ENCODE results near the gene BCOR. TPM values are rescaled to one million over a fixed set of nuclear protein-coding genes. Genes with fewer than 3 reads are reported as not detected.

The BCOR gene
- total RNA-seq, 1 donor from 2014 or later, result 74.6 TPM

GRCh38 chrX:40083120-40083978 is 14.4 kb downstream of the BCOR start:
- no peak overlapping the region for H3K27ac Mint-ChIP-seq
- H3K27me3 Mint-ChIP-seq (ENCODE audit: low read depth), result no peaks in the 10 kb centered on the region
- H3K36me3 Mint-ChIP-seq (ENCODE audit: low read depth), result peaks cover 30% of the 10 kb centered on the region
- intact Hi-C loops (cut with micrococcal nuclease), result no loop called here
- DNase-seq (ENCODE audit: low spot score), result no peak
- H3K4me1 Mint-ChIP-seq (ENCODE audit: low read depth), result peaks cover 43% of the 10 kb centered on the region
- H3K9me3 Mint-ChIP-seq, result no peaks in the 10 kb centered on the region
- peak overlapping the region; percentile 68 for H3K4me3 Mint-ChIP-seq (ENCODE audit: low read depth)

DNA sequence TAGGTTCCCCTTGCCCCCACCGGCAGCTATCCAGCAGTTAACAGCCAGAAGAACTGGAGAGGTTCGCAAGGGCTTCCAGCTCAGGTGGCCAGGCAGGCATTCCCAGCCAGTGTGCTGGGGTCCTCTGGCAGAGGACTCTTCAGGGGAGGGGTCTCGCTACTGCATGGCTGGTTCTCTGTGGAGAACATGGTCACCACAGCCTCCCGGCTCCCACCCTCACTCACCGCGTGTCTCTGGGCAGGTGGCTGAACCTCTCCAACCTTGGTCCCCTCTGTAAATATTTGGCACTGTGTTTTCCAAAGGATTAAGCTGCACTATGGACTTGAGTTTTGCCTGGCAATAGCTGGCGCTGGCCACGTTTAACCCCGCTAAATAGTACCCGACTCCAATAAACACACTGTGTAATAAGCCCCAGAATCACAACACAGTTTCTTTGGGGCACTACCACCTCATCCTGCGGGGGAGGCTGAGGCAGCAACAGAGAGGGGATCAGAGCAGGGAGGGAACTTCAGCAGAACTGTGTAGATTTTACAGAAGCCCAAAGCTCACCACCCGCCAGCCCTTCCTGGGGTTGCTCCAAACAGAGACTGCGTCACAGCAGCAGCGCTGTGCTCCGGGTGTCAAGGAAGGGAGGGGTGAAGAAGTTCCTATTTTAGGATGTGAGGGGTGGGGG is 15.2 kb downstream of the BCOR start:
- intact Hi-C loops (cut with micrococcal nuclease), result no loop called here
- H3K36me3 Mint-ChIP-seq (ENCODE audit: low read depth), result peaks cover 36% of the 10 kb centered on the region
- H3K27me3 Mint-ChIP-seq (ENCODE audit: low read depth), result no peaks in the 10 kb centered on the region
- no peak for DNase-seq (ENCODE audit: low spot score)
- H3K4me3 Mint-ChIP-seq (ENCODE audit: low read depth), result peak overlapping the region; percentile 26
- no peak overlapping the region for H3K27ac Mint-ChIP-seq
- peaks cover 45% of the 10 kb centered on the region for H3K4me1 Mint-ChIP-seq (ENCODE audit: low read depth)
- no peaks in the 10 kb centered on the region for H3K9me3 Mint-ChIP-seq

- Mint-ChIP-seq H3K36me3 (ENCODE audit: low read depth) (peaks cover 38% of the 10 kb centered on the region), H3K27me3 (ENCODE audit: low read depth) (no peaks in the 10 kb centered on the region), H3K4me3 (ENCODE audit: low read depth) (no peak overlapping the region), H3K9me3 (no peaks in the 10 kb centered on the region), H3K4me1 (ENCODE audit: low read depth) (peaks cover 46% of the 10 kb centered on the region), H3K27ac (no peak overlapping the region)
- intact Hi-C loops (cut with micrococcal nuclease), result no loop called here
- DNase-seq (ENCODE audit: low spot score), result no peak
These were observed 16.1 kb downstream of the BCOR start for GRCh38 chrX:40081679-40082068.

DNA sequence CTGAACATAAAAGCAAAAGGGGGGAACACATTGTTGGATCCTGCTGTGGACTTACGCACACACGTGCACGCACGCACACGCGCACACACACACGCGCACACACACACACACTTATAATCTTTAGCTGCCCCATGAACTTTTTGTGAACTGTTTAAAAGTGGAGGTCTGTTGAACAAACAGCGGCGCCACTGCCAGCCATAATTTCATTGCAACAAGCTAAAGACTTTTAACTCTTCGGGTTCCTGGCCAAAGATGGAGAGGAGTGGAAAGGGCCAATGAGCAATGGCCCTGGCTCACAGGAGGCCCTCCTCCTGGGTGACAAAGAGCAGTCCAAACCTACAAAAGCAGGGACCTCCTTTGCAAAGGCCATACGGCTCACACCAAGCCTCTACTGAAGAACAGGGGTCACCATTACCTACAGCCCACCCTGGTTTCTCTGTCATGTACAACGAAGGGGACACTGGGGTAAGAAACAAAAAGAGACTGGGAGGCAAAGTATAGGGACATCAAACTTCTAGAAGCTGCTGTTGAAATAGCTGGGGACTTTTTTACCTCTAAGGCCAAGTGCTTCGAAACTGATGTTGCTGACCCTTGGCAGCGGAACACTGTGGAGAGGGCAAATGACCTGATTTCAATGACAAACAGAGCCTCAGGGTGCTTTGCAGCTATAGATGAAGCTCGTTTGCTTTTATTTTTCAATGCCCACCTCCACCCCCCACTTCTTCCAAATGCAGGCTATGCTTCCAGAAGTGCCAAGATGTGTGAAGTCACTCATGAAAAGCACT is 16.7 kb downstream of the BCOR start:
- intact Hi-C loops (cut with micrococcal nuclease), result no loop called here
- DNase-seq (ENCODE audit: low spot score), result no peak

GRCh38 chrX:40079572-40079971 is 18.2 kb downstream of the BCOR start:
- Mint-ChIP-seq H3K27ac (peak overlapping the region; percentile 15), H3K27me3 (ENCODE audit: low read depth) (no peaks in the 10 kb centered on the region), H3K4me3 (ENCODE audit: low read depth) (no peak overlapping the region), H3K4me1 (ENCODE audit: low read depth) (peaks cover 36% of the 10 kb centered on the region), H3K9me3 (no peaks in the 10 kb centered on the region), H3K36me3 (ENCODE audit: low read depth) (peaks cover 36% of the 10 kb centered on the region)
- intact Hi-C loops (cut with micrococcal nuclease), result no loop called here
- DNase-seq (ENCODE audit: low spot score), result no peak

More for the DNA sequence above, 16.7 kb downstream of the BCOR start:
- no peak overlapping the region for H3K27ac Mint-ChIP-seq
- H3K36me3 Mint-ChIP-seq (ENCODE audit: low read depth), result peaks cover 37% of the 10 kb centered on the region
- peaks cover 44% of the 10 kb centered on the region for H3K4me1 Mint-ChIP-seq (ENCODE audit: low read depth)
- H3K4me3 Mint-ChIP-seq (ENCODE audit: low read depth), result no peak overlapping the region
- H3K9me3 Mint-ChIP-seq, result no peaks in the 10 kb centered on the region
- H3K27me3 Mint-ChIP-seq (ENCODE audit: low read depth), result no peaks in the 10 kb centered on the region

- no peak for DNase-seq (ENCODE audit: low spot score)
- peaks cover 43% of the 10 kb centered on the region for H3K36me3 Mint-ChIP-seq (ENCODE audit: low read depth)
- peak overlapping the region; percentile 69 for H3K27ac Mint-ChIP-seq
- H3K4me1 Mint-ChIP-seq (ENCODE audit: low read depth), result peaks cover 29% of the 10 kb centered on the region
- no peaks in the 10 kb centered on the region for H3K27me3 Mint-ChIP-seq (ENCODE audit: low read depth)
- intact Hi-C loops (cut with micrococcal nuclease), result no loop called here
- no peaks in the 10 kb centered on the region for H3K9me3 Mint-ChIP-seq
- H3K4me3 Mint-ChIP-seq (ENCODE audit: low read depth), result no peak overlapping the region
These were observed 19.1 kb downstream of the BCOR start for GRCh38 chrX:40078489-40079227.

- Mint-ChIP-seq H3K9me3 (no peaks in the 10 kb centered on the region), H3K36me3 (ENCODE audit: low read depth) (peaks cover 51% of the 10 kb centered on the region), H3K27ac (peak overlapping the region; percentile 69), H3K4me3 (ENCODE audit: low read depth) (no peak overlapping the region), H3K27me3 (ENCODE audit: low read depth) (no peaks in the 10 kb centered on the region), H3K4me1 (ENCODE audit: low read depth) (peaks cover 31% of the 10 kb centered on the region)
- intact Hi-C loops (cut with micrococcal nuclease), result no loop called here
- DNase-seq (ENCODE audit: low spot score), result no peak
These were observed 19.9 kb downstream of the BCOR start for GRCh38 chrX:40077906-40078305.

- no peaks in the 10 kb centered on the region for H3K9me3 Mint-ChIP-seq
- peaks cover 29% of the 10 kb centered on the region for H3K4me1 Mint-ChIP-seq (ENCODE audit: low read depth)
- intact Hi-C loops (cut with micrococcal nuclease), result no loop called here
- peaks cover 54% of the 10 kb centered on the region for H3K36me3 Mint-ChIP-seq (ENCODE audit: low read depth)
- H3K27me3 Mint-ChIP-seq (ENCODE audit: low read depth), result no peaks in the 10 kb centered on the region
- no peak overlapping the region for H3K4me3 Mint-ChIP-seq (ENCODE audit: low read depth)
- no peak for DNase-seq (ENCODE audit: low spot score)
- no peak overlapping the region for H3K27ac Mint-ChIP-seq
These were observed 20.8 kb downstream of the BCOR start for GRCh38 chrX:40076750-40077575.

- peaks cover 41% of the 10 kb centered on the region for H3K4me1 Mint-ChIP-seq (ENCODE audit: low read depth)
- H3K36me3 Mint-ChIP-seq (ENCODE audit: low read depth), result peaks cover 64% of the 10 kb centered on the region
- no peaks in the 10 kb centered on the region for H3K9me3 Mint-ChIP-seq
- no peak overlapping the region for H3K4me3 Mint-ChIP-seq (ENCODE audit: low read depth)
- no peak overlapping the region for H3K27ac Mint-ChIP-seq
- no peaks in the 10 kb centered on the region for H3K27me3 Mint-ChIP-seq (ENCODE audit: low read depth)
- intact Hi-C loops (cut with micrococcal nuclease), result no loop called here
- DNase-seq (ENCODE audit: low spot score), result no peak
These were observed 22.8 kb downstream of the BCOR start for GRCh38 chrX:40074959-40075332.

DNA sequence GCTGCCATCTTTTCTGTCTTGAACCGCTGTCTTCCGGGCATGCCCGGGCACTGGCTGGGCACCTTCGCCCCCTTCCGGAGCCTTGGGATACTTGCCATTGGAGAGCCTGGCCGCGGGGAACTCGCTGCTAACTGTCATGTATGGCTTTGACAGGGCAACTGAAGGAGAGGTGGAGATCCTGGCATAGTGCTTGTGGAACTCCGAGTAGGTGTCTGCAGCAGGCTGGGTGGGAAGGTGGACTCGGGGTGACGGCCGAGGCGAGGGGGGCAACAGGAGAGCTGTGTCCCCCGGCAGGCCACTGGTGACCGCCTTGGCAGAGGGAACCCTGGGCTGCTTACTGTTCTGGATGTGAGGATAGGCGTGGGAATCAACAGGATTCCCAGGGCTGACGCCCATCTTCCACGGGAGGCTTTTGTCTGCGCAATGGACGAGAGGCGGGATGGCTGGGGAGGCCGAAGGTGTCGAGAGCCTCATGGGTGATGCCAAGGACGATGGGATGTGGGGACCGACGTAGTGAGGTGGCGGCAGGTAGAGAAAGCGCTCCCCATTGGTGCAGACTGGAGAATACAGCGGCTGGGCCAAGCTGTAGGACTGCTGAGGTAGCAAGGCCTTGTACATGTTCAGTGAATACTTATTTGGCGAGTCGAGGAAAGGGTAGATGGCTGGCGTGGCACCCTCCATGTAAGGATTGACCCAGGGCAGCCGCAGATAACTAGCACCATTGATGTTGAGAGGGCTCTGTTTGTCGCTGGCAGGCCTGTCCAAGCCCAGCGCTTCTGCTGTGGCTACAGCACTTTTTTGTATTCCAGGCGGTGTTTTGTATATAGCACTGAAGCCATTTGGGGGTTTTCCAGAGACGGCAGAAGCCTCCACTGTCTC is 23.4 kb downstream of the BCOR start:
- no peak overlapping the region for H3K4me3 Mint-ChIP-seq (ENCODE audit: low read depth)
- H3K9me3 Mint-ChIP-seq, result no peaks in the 10 kb centered on the region
- H3K36me3 Mint-ChIP-seq (ENCODE audit: low read depth), result peaks cover 69% of the 10 kb centered on the region
- H3K27me3 Mint-ChIP-seq (ENCODE audit: low read depth), result no peaks in the 10 kb centered on the region
- no peak for DNase-seq (ENCODE audit: low spot score)
- H3K4me1 Mint-ChIP-seq (ENCODE audit: low read depth), result peaks cover 39% of the 10 kb centered on the region
- no peak overlapping the region for H3K27ac Mint-ChIP-seq
- intact Hi-C loops (cut with micrococcal nuclease), result no loop called here

- no peak for DNase-seq (ENCODE audit: low spot score)
- H3K27ac Mint-ChIP-seq, result no peak overlapping the region
- H3K9me3 Mint-ChIP-seq, result no peaks in the 10 kb centered on the region
- peaks cover 37% of the 10 kb centered on the region for H3K4me1 Mint-ChIP-seq (ENCODE audit: low read depth)
- intact Hi-C loops (cut with micrococcal nuclease), result no loop called here
- H3K4me3 Mint-ChIP-seq (ENCODE audit: low read depth), result no peak overlapping the region
- H3K36me3 Mint-ChIP-seq (ENCODE audit: low read depth), result peaks cover 73% of the 10 kb centered on the region
- H3K27me3 Mint-ChIP-seq (ENCODE audit: low read depth), result no peaks in the 10 kb centered on the region
These were observed 24.2 kb downstream of the BCOR start for GRCh38 chrX:40073439-40074054.

All from activated T-helper 2 cell treated with anti-CD3 and anti-CD28 coated beads, Interferon-gamma antibody, Interleukin-2, Interleukin-4, amounts not matched to agents 10 μg/mL and 5 μg/mL and 100 μg/mL, durations not matched to agents 14 hours and 24 hours and 36 hours (primary cell).